ENCODE measurements around the gene CCDC141. TPM values are rescaled to one million over a fixed set of nuclear protein-coding genes. Genes with fewer than 3 reads are reported as not detected.
A peak's percentile ranks its signal among the peaks of the same experiment; 100 is the strongest.
"Not testable (repeated sequence)": the region's sequence is repeated elsewhere in the genome, so short reads cannot be mapped to it uniquely, and the experiment has no call there.

Gene CCDC141
- total RNA-seq, 6 donors from 2014 or later, result 18.5 to 126 (median 58.5) TPM

DNA sequence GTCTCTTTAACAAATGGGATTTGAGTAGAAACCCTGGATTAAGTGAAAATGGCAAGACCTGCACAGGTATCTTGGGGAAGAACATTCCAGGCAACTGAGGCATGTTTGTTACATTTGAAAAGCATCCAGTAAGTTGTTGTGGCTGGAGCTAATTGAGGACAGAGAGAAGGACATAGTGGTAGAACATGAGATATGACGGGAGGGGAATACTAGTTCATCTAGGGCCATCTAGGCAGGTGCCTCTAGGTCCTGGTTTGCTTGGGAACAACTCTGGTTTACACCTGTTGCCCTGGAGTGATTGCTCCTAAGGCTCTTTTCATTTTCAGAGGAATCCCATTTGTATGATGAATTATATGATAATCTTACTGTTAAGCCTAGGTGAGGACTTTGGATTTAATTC is 19.7 kb upstream of the CCDC141 start:
- ATAC-seq (ENCODE audit: low FRiP score in 2 of 2) (no peak), DNase-seq (no peak)
- TF ChIP-seq POLR2A (IDR thresholded peaks at IDR 0.05), result no peak
- TF ChIP-seq EP300 (IDR thresholded peaks at IDR 0.05), result no peak
- no peak for TF ChIP-seq CTCF (IDR thresholded peaks at IDR 0.05)
- no peak for TF ChIP-seq POLR2AphosphoS5 (IDR thresholded peaks at IDR 0.05)
- no peak overlapping the region for H3K4me3 ChIP-seq
- no peaks in the 10 kb centered on the region for H3K27me3 ChIP-seq
- H3K36me3 ChIP-seq, result no peaks in the 10 kb centered on the region
- no peaks in the 10 kb centered on the region for H3K4me1 ChIP-seq
- no peak overlapping the region for H3K27ac ChIP-seq
- WGBS, 2 donors, result 84 to 95% methylated on average over 1 of the region's 1 CpG
- no peaks in the 10 kb centered on the region for H3K9me3 ChIP-seq

DNA sequence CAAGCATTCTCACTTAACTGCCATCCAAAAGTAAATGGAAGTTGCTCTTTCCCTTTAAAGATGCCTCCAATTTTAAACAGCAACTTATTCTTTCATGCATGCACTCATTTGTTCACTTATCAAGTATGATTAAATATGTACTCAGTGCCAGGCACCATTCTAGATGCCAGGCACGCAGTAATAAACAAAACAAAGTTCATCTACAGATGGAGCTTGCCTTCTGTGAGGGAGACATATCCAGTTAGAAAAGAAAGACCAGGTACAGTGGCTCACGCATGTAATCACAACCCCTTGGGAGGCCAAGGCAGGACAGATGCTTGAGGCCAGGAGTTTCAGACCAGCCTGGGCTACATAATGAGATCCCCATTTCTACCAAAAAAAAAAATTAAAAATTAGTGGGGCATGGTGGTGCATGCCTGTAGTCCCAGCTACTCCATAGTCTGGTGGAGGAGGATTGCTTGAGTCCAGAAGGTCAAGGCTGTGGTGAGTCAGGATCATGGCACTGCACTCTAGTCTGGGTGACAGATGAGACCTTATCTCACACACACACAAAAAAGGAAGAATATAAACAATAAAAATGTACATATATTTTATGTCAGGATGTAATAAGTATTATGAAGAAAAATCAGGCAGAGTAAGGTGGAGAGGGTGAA is 19.2 kb upstream of the CCDC141 start:
- TF ChIP-seq EP300 (IDR thresholded peaks at IDR 0.05) (no peak), POLR2A (IDR thresholded peaks at IDR 0.05) (no peak), CTCF (IDR thresholded peaks at IDR 0.05) (no peak), POLR2AphosphoS5 (IDR thresholded peaks at IDR 0.05) (no peak)
- H3K27me3 ChIP-seq, result no peaks in the 10 kb centered on the region
- H3K9me3 ChIP-seq, result no peaks in the 10 kb centered on the region
- DNase-seq (no peak), ATAC-seq (ENCODE audit: low FRiP score in 2 of 2) (no peak)
- H3K4me3 ChIP-seq, result no peak overlapping the region
- H3K4me1 ChIP-seq, result no peaks in the 10 kb centered on the region
- no peaks in the 10 kb centered on the region for H3K36me3 ChIP-seq
- WGBS, 2 donors, result 76 to 82% methylated on average over 2 of the region's 2 CpGs
- no peak overlapping the region for H3K27ac ChIP-seq

GRCh38 chr2:179059026-179059700 is 9.2 kb upstream of the CCDC141 start:
- TF ChIP-seq POLR2AphosphoS5 (IDR thresholded peaks at IDR 0.05) (no peak), POLR2A (IDR thresholded peaks at IDR 0.05) (no peak)
- Histone ChIP-seq H3K36me3 (no peaks in the 10 kb centered on the region), H3K27ac (peak overlapping the region in 1 of 4 donors; percentile 27), H3K9me3 (no peaks in the 10 kb centered on the region), H3K4me3 (no peak overlapping the region), H3K4me1 (peaks cover 0 to 9% (median 5%) of the 10 kb centered on the region in 4 donors), H3K27me3 (no peaks in the 10 kb centered on the region)
- ATAC-seq (ENCODE audit: low FRiP score in 2 of 2), result no peak
- 90 to 99% methylated on average over 2 of the region's 2 CpGs for WGBS, 2 donors
- no peak for DNase-seq

DNA sequence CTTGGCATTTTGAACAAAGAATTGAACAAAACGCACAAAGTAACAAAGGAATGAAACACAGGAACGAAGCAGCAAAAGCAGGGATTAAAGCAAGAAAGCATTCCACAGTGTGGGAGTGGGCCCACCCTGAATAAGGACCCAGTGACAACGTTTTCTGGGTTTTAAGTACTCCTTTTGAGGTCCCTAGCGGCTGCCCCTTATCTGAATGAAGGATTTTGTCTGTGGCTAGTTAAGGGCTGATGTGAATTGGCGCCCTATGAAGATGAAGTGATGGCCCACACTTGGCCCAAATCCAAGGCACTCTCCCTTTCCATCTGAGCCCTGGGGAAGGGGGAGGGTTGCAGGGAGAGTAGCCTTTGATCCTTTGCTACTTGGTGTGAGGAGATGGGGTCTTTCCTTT is 7.8 kb upstream of the CCDC141 start:
- H3K27me3 ChIP-seq, result no peaks in the 10 kb centered on the region
- no peak overlapping the region for H3K4me3 ChIP-seq
- TF ChIP-seq POLR2AphosphoS5 (IDR thresholded peaks at IDR 0.05) (no peak), POLR2A (IDR thresholded peaks at IDR 0.05) (no peak)
- no peak for DNase-seq
- peaks cover 0 to 9% (median 5%) of the 10 kb centered on the region in 4 donors for H3K4me1 ChIP-seq
- ATAC-seq (ENCODE audit: low FRiP score in 2 of 2), result no peak
- H3K36me3 ChIP-seq, result no peaks in the 10 kb centered on the region
- no peak overlapping the region for H3K27ac ChIP-seq
- H3K9me3 ChIP-seq, result no peaks in the 10 kb centered on the region
- WGBS, 2 donors, result 85 to 91% methylated on average over 5 of the region's 5 CpGs

DNA sequence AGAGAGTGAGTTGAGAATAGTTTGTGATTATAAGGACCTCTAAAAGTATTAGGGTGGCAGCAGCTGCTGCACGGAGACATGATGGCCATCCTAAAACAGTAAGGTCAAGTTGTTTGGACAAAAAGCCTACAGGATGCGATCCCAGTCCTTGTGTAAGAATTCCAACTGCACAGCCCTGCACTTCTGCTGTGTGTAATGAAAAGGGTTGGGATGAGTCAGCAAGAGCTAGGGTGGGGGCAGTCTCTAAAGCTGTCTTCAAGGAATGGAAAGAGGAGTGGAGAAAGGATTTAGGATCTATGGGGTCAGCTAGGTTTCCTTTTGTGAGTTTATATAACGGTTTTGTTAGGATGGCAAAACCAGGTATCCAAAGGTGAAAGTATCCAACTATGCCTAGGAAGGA is 3.6 kb upstream of the CCDC141 start:
- not testable (repeated sequence) for ATAC-seq (ENCODE audit: low FRiP score in 2 of 2); DNase-seq; H3K27ac ChIP-seq; H3K9me3 ChIP-seq; H3K4me3 ChIP-seq; H3K27me3 ChIP-seq; H3K36me3 ChIP-seq
- H3K4me1 ChIP-seq, result peaks cover 12 to 23% (median 16%) of the 10 kb centered on the region in 4 donors
- 87 to 94% methylated on average over 3 of the region's 3 CpGs for WGBS, 2 donors

GRCh38 chr2:179051250-179051649 is 1.3 kb upstream of the CCDC141 start:
- peak in 1 of 2 donors; percentile 36 for ATAC-seq (ENCODE audit: low FRiP score in 2 of 2)
- WGBS, 2 donors, result 64 to 76% methylated on average over 4 of the region's 4 CpGs
- TF ChIP-seq CTCF (IDR thresholded peaks at IDR 0.05) (no peak), POLR2AphosphoS5 (IDR thresholded peaks at IDR 0.05) (no peak), EP300 (IDR thresholded peaks at IDR 0.05) (no peak), POLR2A (IDR thresholded peaks at IDR 0.05) (no peak)
- Histone ChIP-seq H3K27ac (no peak overlapping the region), H3K27me3 (no peaks in the 10 kb centered on the region), H3K9me3 (no peaks in the 10 kb centered on the region), H3K36me3 (no peaks in the 10 kb centered on the region), H3K4me1 (peaks cover 10 to 23% (median 15%) of the 10 kb centered on the region in 4 donors), H3K4me3 (no peak overlapping the region)
- DNase-seq, result no peak

Data from upper lobe of left lung (tissue), 6 donors.